HG02938 (cell line): ENCODE results near the gene MYH10.

Experiments
- ATAC-seq: cut with Tn5 transposase; IDR thresholded peaks from one replicate; pipeline ENCODE4 v1.9.1; 2021; ENCODE audit warnings: mild to moderate bottlenecking, moderate library complexity; ENCODE audit not compliant: unreplicated experiment

MYH10 gene

DNA sequence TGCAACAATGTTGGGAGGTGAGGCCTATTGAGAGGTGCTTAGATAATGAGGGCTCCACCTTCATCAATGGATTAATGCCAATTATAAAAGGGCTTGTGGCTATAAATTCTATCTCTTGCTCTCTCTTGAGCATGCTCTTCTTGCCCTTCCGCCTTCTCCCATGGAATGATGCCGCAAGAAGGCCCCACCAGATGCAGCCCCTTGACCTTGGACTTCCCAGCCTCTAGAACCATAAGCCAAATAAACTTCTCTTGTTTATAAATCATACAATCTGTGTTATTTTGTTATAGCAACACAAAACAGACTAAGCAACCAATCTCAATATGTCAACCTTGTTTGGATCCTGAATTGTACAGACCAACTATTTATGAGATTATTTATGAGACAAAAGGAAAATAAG, 20.0 kb downstream of the MYH10 start:
- ATAC-seq, result no peak

DNA sequence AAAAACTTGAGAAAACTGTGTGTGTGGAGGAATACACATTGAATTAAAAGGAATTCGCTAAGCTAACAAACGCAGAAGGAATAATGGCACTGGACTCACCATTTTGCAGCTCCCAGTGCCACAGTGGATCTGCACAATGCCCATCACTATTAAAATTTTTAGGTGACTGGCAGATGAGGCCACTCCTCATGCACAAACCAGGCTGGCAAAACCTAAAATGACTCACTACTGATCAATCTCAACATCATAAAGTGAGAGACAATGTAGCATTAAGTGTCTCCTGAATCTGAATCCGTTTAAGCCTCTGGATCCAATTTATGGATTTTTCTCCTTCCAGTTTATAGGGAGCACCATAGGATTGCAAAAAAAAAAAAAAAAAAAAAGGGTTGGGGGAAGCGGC, 20.6 kb downstream of the MYH10 start:
- ATAC-seq, result no peak

DNA sequence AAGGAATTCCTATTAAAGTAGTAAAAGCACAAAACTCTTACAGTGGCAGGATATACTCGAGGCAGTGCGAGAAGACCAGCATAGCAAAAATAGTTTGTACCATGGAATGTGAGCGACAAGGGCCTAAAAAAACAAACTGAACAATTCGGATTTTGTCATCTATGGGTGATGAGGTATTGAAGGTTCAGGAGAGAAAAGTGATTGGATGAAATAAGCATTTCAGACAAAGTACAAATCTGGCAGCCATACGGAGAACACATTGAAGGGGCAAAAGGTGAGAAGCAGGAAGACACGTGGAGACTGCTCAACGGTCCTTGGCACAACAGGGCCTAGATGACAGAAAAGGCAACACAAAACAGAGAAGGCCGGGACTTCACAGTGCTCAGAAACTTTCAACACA, 22.5 kb downstream of the MYH10 start:
- no peak for ATAC-seq

DNA sequence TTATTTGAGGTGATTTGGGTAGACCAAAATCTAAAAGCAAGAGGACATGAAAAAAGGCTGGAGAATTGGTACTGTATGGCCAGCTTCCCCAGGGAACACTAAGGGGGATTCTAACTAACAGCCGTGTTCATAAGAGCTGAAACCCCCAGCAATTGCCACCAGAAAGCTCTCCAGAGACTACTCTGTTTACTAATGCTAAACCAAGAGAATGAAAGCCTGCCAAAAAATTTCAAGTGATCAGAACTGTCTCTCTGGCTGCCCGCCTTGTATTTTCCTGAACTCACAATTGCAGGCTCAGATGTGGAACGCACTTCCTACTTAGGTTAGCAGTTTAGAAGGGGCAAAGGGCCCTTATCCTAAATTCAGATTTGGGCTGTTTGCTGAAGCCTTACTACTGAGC, 24.1 kb downstream of the MYH10 start:
- ATAC-seq, result no peak

DNA sequence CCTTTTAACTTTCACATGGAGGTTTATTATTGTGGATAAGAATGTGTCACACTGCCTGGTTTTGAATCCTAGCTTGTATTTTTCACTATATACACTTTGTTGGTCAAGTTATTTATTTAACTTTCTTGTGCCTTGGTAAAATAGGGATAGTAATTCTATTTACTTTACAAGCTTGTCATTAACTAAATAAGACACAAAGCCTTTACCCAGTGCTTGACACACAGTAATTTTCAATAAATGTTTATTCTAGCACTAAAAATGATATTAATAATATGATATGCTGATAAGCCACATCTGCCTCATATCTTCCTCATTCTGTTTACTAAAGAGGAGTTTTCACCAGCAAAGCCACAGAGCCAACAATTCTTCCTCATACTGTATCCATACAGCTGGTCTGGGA, 27.8 kb downstream of the MYH10 start:
- ATAC-seq, result no peak

DNA sequence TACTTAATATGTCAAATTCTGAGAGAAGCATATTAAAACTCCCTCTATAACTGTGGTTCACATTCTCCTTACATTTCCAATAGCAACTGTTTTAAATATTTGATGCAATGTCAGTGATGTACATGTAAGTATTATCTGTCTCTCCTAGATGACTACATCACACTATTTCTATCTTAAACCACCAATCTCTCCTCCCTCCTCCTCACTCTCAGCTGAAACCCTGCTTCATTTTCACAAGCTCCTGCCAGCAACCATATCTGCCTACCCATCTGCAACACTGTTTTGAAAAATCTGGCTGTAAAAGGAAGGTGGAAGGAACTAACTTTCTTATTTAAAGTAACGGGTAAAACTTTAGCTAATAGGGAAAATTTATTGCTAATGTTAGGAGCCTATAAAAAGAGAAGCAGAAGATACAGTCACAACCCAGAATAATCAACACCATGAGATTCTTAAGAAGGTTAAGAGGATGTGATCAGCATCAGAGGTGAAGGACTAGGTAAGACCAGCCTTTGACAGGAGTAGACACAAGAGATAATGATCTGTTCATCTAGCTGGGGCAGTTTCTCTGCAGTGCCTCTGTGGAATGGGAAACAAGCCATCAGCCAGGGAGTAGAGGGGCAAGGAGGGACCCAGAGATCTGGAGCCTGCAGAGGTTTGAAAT, 31.0 kb downstream of the MYH10 start:
- ATAC-seq, result no peak

DNA sequence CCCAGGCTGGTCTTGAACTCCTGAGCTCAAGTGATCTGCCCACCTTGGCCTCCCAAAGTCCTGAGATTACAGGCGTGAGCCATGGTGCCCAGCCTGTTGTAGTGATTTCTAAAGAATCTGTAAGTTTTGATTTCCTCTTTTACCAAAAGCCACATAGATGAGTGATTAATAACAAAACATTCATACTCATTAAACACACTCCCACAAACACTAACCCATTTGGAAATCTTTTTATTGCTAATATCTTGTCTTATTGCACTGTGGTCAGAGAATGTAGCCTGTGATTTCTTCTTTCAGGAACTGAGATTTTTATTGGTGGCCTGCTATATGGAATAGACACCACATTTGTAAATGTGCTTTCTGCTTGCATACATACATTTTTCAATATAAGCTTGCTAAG, 31.6 kb downstream of the MYH10 start:
- ATAC-seq, result no peak

DNA sequence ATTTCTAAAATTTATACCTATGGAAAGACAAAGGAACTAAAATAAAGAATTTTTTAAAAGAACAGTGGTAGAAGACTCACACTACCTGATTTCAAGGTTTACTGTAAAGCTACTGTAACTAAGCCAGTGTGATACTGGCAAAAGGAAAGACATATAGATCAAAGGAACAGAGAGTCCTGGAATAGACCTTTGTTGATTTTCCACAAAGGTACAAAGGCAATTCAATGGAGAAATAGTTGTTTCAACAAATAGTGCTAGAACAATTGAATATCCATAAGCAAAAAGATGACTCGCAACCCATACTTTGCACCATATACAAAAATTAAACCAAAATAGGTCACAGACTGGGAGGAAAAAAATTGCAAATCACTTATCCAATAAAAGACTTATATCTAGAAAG, 36.7 kb downstream of the MYH10 start:
- ATAC-seq, result no peak

DNA sequence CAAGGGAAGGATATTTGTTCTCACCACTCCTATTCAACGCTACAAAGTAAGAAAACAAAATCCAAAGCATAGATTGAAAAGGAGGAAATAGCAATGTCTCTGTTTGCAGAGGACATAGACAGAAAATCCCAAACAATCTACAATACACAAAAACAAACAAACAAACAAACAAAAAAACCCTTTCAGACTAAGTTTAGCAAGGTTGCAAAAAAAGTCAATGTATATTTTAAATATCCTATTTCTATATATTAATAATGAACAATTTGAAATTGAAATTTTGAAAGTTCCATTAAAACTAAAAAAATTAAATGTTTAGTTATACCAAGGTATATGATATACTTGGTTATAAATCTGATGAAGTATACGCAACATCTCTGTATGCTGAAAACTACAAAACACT, 37.2 kb downstream of the MYH10 start:
- no peak for ATAC-seq

DNA sequence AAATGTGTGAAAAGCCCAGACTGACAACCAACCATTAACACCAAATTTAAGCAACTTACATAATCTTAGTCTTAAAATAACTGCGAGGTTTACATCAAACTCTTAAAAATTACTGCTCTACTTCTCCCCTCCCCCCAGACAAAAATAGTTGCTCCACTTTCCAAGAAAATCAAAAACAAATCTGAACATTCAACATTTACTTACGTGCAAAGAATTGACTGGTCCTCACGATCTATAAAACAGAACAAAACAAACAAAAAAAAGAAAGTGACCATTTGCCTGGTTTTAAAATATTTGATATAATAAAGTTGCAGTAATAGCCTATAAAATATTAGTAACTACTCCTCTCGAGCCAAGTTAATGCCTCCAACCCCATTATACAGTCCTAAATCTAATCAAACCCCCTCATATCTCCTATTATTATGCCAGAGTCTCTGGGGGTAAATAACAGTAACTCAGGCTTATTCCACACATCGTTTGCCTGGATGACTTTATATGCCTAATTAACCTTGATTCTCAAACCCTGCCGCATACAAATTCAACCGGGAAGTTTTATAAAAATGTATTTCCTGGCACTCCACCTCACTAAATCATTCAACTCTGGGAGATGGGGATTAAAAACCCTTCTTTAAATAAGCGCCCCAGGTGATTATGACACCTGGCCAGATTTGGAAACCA, 41.5 kb downstream of the MYH10 start:
- ATAC-seq, result no peak

DNA sequence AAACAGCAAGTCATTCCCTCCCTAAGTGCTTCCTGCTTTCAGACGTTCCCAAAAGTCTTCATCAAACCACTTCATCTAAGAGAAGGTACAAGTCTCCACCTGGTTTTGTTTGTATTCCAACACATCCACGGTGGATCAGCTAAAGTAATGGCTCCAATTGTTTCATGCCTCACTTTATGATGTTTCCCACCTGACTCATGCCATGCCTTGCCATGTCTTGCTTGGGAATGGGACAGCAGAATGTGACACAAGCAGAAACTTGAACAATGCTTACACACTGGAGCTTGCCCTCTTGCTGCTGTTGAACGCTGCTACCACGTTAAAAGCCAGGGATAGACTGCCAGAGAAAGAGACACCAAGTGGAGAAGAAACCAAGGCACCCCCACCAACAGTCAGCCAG, 43.8 kb downstream of the MYH10 start:
- no peak for ATAC-seq

DNA sequence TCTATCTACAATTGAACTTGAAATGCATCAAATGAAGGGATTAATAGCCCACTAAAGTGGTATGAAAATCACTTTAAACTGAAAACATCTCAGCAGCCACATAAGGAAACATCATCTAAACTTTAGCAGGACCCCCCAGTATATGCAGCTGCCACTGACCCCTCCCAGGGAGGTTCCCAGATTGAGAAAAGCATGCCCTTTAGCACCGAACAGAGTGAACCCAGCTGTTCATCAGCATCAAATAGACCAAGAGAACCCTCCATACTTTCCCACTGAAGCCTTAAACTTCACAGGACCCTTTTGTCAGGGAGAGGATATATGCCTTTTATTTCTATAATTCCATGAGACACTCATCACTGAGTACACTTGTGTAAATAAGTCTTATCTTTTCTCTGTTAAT, 44.6 kb downstream of the MYH10 start:
- no peak for ATAC-seq

DNA sequence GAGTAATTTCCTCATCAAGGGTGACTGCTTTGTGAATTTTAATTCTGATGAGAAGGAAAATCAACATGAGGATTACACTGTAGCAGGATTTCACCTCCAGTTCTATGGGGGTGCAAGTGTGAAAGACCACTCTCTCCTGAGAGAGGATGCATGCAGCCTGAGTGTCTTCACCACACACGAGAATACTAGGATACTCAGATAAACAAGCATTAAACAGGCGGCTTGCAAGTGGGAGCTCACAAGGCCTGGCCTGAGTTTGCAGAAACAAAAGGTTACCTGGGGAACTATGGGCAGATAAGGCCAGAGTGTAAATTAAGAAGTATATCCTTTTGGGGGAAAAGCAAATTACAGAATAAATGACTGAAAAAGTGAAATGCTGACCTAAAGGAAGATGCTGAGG, 46.6 kb downstream of the MYH10 start:
- ATAC-seq, result no peak

DNA sequence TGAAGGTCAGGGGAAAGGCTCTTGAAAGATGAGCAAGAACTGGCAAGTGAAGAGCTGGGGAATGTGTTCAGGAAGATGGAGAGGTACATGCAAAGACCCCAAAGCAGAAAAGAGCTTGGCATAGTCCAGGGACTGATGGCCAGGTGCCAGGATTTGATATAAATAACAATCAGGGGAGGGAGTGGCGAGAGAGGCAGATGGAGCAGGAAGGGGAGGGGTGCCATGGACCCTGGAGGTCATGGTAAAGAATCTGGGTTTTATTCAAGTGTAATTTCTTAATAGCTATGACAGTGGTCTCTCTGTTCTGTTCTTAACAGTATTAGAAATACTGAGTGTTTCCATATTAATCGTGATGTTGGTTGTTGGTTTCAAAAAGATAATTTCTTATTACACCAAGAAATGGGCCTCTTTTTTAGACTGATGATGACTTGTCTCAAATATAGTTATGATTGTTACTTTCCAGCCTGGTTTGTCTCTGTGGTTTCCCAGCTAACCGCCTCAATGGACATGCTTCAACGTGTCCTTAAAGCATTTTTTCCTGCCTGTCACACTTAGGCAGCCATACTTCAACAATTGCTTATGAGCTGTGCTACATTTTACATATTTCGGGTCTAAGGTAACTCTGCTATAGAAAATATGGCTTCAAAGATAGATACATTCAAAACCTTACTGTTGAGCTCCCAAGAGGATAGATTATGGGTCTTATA, 49.4 kb downstream of the MYH10 start:
- ATAC-seq, result no peak

DNA sequence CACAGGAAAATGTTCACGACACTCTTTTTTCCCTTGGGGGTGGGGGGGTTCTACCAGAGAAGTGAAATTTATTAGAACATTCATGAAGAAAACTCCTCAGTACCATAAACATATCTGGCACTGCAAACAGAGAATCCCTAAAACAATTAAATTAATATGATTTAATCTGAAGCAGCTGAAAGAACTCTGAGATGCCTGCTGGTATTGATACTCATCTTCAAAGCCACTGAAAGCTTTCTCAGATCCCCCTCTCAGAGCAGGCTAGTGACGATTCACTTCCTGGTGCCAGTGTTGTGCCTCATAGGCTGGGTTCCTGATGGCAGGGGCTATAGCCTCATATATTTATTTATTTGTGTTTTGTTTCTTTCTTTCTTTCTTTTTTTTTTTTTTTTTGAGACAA, 52.7 kb downstream of the MYH10 start:
- ATAC-seq, result no peak

DNA sequence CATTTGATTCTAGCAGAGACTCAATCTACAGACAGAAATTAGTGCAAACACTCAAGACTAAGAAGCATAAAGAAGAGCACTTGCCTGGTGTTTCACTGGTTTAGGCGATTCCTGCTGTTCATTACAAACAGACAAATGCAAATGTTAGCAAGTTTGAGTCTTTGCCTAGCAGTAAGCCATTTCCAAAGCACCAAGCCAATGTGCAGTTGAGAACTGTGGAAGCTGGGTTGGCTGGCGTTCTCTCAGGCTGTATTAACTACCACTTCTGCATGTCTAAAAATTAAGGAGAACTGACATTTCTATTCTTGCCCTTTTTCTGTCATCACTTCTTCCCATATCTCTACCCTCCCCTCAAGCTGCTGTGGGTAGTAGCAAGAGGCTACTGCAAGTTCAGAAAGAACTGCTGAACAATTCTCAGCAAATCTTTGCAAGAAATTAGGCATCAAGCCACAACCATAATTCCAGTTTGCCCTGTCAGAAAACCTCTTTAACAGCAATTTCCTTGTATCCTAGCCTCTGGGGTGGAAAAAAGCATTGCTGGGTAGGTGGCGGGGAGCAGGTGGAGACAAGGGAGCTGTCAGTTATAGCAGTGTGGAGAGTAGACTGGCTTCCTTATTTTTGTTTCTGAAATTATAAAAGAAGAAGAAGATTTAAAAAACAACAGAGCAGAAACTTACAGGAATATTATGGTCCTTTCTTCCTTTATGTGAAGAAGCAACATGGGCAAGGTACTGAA, 53.8 kb downstream of the MYH10 start:
- ATAC-seq, result no peak

DNA sequence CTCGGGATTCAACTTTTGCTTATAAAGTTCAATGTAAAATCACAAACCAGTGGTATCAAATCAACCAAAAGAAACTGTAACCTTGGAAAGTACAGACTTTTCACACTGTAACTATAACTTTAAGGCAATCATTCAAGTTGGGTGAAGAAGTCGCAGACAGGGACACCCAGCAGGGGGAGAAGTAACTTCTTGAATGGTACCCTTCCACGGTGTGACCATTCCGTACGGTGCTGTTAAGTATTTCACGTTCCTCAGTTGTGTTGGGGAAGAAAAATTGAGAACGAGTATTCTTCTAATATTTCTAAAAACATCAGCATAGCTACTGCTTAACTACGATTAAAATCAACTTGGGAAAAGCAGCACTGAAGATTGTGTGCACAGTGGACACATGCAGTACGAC, 55.8 kb downstream of the MYH10 start:
- ATAC-seq, result no peak

DNA sequence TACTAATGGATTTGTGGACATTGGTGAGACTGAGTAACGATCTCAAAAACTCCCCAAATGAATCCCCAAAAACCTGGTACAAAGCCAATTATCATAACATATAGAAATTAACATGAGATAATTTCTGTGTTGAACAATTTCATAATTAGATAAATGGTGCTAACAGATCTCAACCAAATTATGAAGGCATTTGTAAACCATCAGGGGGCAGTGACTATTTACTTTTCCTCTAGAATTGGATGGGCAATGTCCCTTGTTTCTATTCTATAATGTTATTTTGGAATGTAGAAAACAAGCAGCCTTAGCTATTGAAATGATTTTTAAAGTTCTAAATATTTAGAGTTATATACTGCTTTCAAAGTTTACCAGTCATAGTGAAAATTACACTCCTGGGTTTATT, 57.8 kb downstream of the MYH10 start:
- ATAC-seq, result no peak

DNA sequence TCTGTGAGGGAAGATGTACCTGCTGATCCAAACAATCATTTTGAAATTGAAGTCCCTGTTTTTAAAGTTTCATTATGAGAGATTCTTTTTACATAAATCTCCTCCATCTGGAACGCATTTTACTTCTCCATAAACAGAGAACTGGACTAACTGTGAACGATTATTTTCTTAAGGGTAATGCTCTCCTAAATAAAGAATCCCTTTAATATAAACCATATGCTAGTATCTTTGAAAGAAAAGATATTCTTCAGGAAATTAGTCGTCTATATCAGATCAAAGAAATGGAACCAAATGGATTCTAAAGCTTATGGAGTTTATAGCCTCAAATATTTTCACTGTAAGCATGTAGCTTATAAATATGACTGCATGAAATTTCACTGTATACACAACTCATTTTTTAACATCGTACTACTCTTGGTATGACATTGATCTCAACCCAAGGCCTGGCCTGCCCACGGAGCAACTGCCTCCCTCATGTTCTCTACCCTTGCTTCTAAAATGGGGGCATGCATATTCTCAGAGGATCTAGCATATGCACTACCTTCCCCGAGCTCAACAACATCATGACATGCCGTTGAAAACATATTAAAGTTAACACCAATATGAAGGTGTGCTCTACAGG, 66.4 kb downstream of the MYH10 start:
- ATAC-seq, result no peak

DNA sequence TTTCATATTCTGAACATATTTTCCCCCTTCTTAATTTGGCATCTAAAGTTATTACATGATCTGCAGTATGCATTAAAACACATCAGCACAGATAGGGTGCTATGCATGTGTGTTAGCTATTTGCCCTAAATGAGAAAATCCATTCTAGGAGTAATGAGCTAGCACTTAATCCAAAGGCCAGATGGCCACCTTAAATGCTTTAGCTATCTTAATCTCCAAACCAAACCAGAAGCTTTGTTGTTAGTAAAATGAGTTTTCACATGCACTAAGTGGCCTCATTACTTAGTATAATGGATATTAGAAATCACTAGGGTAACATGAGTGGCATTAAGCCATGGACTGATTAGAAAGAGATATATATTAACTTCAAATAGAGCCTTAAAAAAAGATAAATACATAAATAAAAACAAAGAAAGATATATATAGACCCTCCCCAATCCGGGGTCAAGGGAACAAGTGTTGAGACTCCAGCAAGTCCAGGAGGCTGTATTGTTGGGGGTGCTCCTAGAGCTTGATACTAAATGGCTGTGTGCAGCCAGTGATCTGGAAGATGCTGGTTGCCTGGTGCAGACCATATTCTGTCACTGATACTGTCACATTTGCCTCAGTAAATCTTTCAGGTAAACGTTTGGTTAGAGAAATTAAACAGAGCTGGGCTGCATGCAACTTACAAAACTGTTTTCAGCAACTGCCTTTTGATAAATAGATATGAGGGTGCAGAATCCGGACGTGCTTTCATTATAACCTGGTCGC, 67.3 kb downstream of the MYH10 start:
- no peak for ATAC-seq

DNA sequence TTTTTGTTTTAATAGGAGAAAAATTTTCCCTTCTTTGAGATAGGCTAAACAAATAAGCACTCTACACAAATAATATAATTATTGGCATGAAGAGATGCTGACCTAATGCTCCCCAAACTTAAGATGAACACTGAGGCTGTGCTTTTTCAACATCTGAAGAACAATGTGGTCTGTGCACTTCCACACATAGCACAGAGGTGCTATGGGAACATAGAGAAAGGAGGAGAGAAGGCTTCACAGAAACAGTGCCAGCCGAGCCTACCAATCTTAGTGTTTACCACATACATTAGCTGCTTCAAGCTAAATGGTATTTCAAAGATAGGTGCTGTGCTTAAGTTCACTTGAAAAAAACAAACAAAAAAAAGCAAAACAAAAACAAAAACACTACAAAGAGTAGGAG, 72.4 kb downstream of the MYH10 start:
- no peak for ATAC-seq
